ENCODE results near the gene DPY30. TPM values are rescaled to one million over a fixed set of nuclear protein-coding genes. Genes with fewer than 3 reads are reported as not detected.
"Not testable (repeated sequence)": the region's sequence is repeated elsewhere in the genome, so short reads cannot be mapped to it uniquely, and the experiment has no call there.

Gene DPY30
- total RNA-seq, 1 donor from 2014 or later = 37.5 TPM

- H3K4me3 ChIP-seq = no peak overlapping the region
- DNase-seq = no peak
- TF ChIP-seq CTCF (IDR thresholded peaks at IDR 0.05; ENCODE audit: borderline replicate concordance) = no peak
- no peaks in the 10 kb centered on the region for H3K9me3 ChIP-seq (replicated peaks)
- H3K4me1 ChIP-seq = no peaks in the 10 kb centered on the region
- intact Hi-C loops (cut with micrococcal nuclease) = no loop called here
- H3K27ac ChIP-seq (replicated peaks) = no peak overlapping the region
- no peaks in the 10 kb centered on the region for H3K36me3 ChIP-seq
- no peaks in the 10 kb centered on the region for H3K27me3 ChIP-seq (ENCODE audit: low read depth)
Observed at GRCh38 chr2:32051836-32052439, 12.3 kb upstream of the DPY30 start.

- H3K9me3 ChIP-seq (replicated peaks) = no peaks in the 10 kb centered on the region
- H3K27ac ChIP-seq (replicated peaks) = no peak overlapping the region
- no peaks in the 10 kb centered on the region for H3K27me3 ChIP-seq (ENCODE audit: low read depth)
- H3K4me3 ChIP-seq = no peak overlapping the region
- peaks cover 17% of the 10 kb centered on the region for H3K4me1 ChIP-seq
- DNase-seq = no peak
- intact Hi-C loops (cut with micrococcal nuclease) = no loop called here
- H3K36me3 ChIP-seq = no peaks in the 10 kb centered on the region
- no peak for TF ChIP-seq CTCF (IDR thresholded peaks at IDR 0.05; ENCODE audit: borderline replicate concordance)
Observed at GRCh38 chr2:32043561-32043960, 4.0 kb upstream of the DPY30 start.

- DNase-seq; intact Hi-C loops (cut with micrococcal nuclease); H3K4me3 ChIP-seq; H3K27ac ChIP-seq (replicated peaks); H3K27me3 ChIP-seq (ENCODE audit: low read depth); H3K9me3 ChIP-seq (replicated peaks): not testable (repeated sequence)
- H3K36me3 ChIP-seq = peaks cover 28% of the 10 kb centered on the region
- H3K4me1 ChIP-seq = peaks cover 16% of the 10 kb centered on the region
Observed at GRCh38 chr2:32034198-32034887, 5.3 kb downstream of the DPY30 start.

GRCh38 chr2:32018789-32019482, 20.7 kb downstream of the DPY30 start:
- H3K4me1 ChIP-seq; H3K4me3 ChIP-seq; DNase-seq; H3K9me3 ChIP-seq (replicated peaks); H3K27ac ChIP-seq (replicated peaks); H3K27me3 ChIP-seq (ENCODE audit: low read depth); intact Hi-C loops (cut with micrococcal nuclease): not testable (repeated sequence)
- H3K36me3 ChIP-seq = peaks cover 69% of the 10 kb centered on the region

GRCh38 chr2:32012872-32013271, 26.7 kb downstream of the DPY30 start:
- H3K9me3 ChIP-seq (replicated peaks) = no peaks in the 10 kb centered on the region
- no peak for TF ChIP-seq CTCF (IDR thresholded peaks at IDR 0.05; ENCODE audit: borderline replicate concordance)
- DNase-seq = no peak
- H3K36me3 ChIP-seq = peaks cover 19% of the 10 kb centered on the region
- H3K4me1 ChIP-seq = peaks cover 28% of the 10 kb centered on the region
- no peak overlapping the region for H3K27ac ChIP-seq (replicated peaks)
- no peaks in the 10 kb centered on the region for H3K27me3 ChIP-seq (ENCODE audit: low read depth)
- no peak overlapping the region for H3K4me3 ChIP-seq
- intact Hi-C loops (cut with micrococcal nuclease) = no loop called here

GRCh38 chr2:32011485-32011960, 28.1 kb downstream of the DPY30 start:
- Histone ChIP-seq H3K36me3 (peaks cover 6% of the 10 kb centered on the region), H3K9me3 (replicated peaks) (no peaks in the 10 kb centered on the region), H3K27ac (replicated peaks) (peak overlapping the region; percentile 98), H3K27me3 (ENCODE audit: low read depth) (no peaks in the 10 kb centered on the region), H3K4me3 (peak overlapping the region; percentile 92), H3K4me1 (peaks cover 38% of the 10 kb centered on the region)
- no peak for DNase-seq
- intact Hi-C loops (cut with micrococcal nuclease) = no loop called here
- TF ChIP-seq CTCF (IDR thresholded peaks at IDR 0.05; ENCODE audit: borderline replicate concordance) = no peak

Measured in left ventricle myocardium inferior (tissue), 1 donor.